Stomach (tissue), 9 donors: ENCODE measurements around the gene GPR42. TPM values are rescaled to one million over a fixed set of nuclear protein-coding genes. Genes with fewer than 3 reads are reported as not detected.

Source experiments
- DNase-seq, 2 donors: peaks; one replicate each; pipeline versions ENCODE4 v3.0.0 to v3.0.0-alpha.2; 2013 to 2019
- H3K27ac ChIP-seq, 5 donors: fragments of 200-600 bp in 4 of 5; sonication (generic) in 4 of 5; one replicate each; pipeline ENCODE4 v1.5.1; 2013 to 2019; ENCODE audit warnings: mild to moderate bottlenecking in 1 of 5, moderate library complexity in 1 of 5
- H3K27me3 ChIP-seq, 3 donors: fragments of 200-600 bp; sonication (generic); one replicate each; pipeline ENCODE4 v1.5.1; 2017 to 2019; ENCODE audit warnings: mixed run types in 1 of 3
- H3K36me3 ChIP-seq, 4 donors: fragments of 200-600 bp; sonication (generic); 1 replicate in 3 of 4; 2 replicates in 1 of 4; pipeline ENCODE4 v1.5.1; 2016 to 2019
- H3K4me1 ChIP-seq, 4 donors: fragments of 200-600 bp; sonication (generic); one replicate each; pipeline ENCODE4 v1.5.1; 2016 to 2019
- H3K4me3 ChIP-seq, 4 donors: fragments of 200-600 bp; sonication (generic) in 3 of 4; one replicate each; pipeline ENCODE4 v1.5.1; 2016 to 2019; ENCODE audit warnings: mild to moderate bottlenecking in 1 of 4
- H3K9me3 ChIP-seq, 4 donors: fragments of 200-600 bp; sonication (generic); one replicate each; pipeline ENCODE4 v1.5.1; 2016 to 2019
- EP300 ChIP-seq: sonication (generic); formaldehyde crosslinking; IDR thresholded peaks from one replicate; pipeline ENCODE4 v1.6.1; 2017; ENCODE audit warnings: antibody characterized with exemption
- POLR2A ChIP-seq, 4 donors: fragments of 450-650 bp; IDR thresholded peaks; one replicate each; pipeline ENCODE4 v1.6.1; 2016; ENCODE audit warnings: antibody characterized with exemption in 4 of 4, control low read depth in 2 of 4, mild to moderate bottlenecking in 1 of 4, moderate library complexity in 1 of 4
- POLR2AphosphoS5 ChIP-seq, 3 donors: sonication (generic); formaldehyde crosslinking; IDR thresholded peaks; one replicate each; pipeline ENCODE4 v1.6.1; 2016; ENCODE audit warnings: antibody characterized with exemption in 3 of 3
- WGBS, 5 donors: extraction: QIAGEN DNeasy Blood & Tissue Kit in 3 of 5; methylation state at CpG; one replicate each; pipeline versions ENCODE4 v1.1.5 to v1.1.7; 2013 to 2018; 5-methylcytosine and 5-hydroxymethylcytosine counted together
- intact Hi-C: fragments of 100-400 bp; cut with DNase I; formaldehyde crosslinking; loops from one replicate; pipeline ENCODE4 v1.15.1; 2023; ENCODE audit warnings: low total_unique reads
- polyA plus RNA-seq, 3 donors: library from polyadenylated mRNA; stranded (reverse); fragments of 200-250 nt; gene quantifications; one replicate each; pipeline ENCODE4 v1.2.3, GENCODE V29; 2013
- total RNA-seq, 5 donors: library from RNA; depleted of rRNA; stranded (reverse); fragments of >200 nt; gene quantifications; one replicate each; pipeline versions ENCODE4 v1.1.0 to v1.2.3, GENCODE V29; 2014 to 2016
- TF ChIP-seq, protein P1 (sequence below), 7 experiments: fragments of 450-650 bp in 4 of 7; fragments of 200-600 bp in 3 of 7; sonication (generic) in 3 of 7; IDR thresholded peaks; one replicate each; pipeline ENCODE4 v1.5.1; 2016 to 2019; ENCODE audit warnings: antibody characterized with exemption in 7 of 7, control low read depth in 2 of 7, mild to moderate bottlenecking in 1 of 7
- donor health status: healthy with polysubstance abuse.
- donor health status: Bipolar disorder and iron deficiency.
- donor health status: healthy.

The GPR42 gene
- total and polyA plus RNA-seq, 8 donors, result 0.19 TPM; not detected in 7

DNA sequence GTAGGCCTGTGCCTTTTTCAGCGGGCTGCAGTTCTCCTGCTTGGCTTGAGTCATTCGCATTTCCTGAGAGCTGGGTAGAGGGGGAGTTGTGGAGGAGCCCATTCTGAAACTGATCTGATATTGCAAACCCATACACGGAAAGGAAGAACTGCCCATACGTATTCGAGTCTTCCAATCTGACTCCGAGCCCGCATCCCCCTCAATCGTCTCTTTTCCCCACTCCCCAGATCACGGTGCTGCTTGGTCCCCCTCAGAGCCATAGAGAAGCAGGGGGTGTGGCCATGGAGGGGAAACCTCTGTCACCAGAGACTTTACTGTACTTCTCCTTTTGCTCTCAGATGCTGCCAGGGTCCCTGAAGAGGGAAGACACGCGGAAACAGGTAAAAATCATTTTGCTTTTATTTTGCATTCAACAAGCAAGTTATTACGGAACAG is 42.0 kb upstream of the GPR42 start, which contains the start of gene CD22:
CD22 (plus strand) TSS at position 337 of the 435 bp plus-strand sequence. CDS start 2,854 bp downstream, outside the sequence.
- no peaks in the 10 kb centered on the region for H3K4me1 ChIP-seq
- no peak within 1 kb of the TSS for H3K27ac ChIP-seq
- H3K9me3 ChIP-seq, result no peaks in the 10 kb centered on the region
- H3K36me3 ChIP-seq, result no peaks in the 10 kb centered on the region
- TF ChIP-seq POLR2AphosphoS5 (IDR thresholded peaks at IDR 0.05) (no peak), POLR2A (IDR thresholded peaks at IDR 0.05) (no peak), EP300 (no peak)
- TF ChIP-seq, protein P1, sequence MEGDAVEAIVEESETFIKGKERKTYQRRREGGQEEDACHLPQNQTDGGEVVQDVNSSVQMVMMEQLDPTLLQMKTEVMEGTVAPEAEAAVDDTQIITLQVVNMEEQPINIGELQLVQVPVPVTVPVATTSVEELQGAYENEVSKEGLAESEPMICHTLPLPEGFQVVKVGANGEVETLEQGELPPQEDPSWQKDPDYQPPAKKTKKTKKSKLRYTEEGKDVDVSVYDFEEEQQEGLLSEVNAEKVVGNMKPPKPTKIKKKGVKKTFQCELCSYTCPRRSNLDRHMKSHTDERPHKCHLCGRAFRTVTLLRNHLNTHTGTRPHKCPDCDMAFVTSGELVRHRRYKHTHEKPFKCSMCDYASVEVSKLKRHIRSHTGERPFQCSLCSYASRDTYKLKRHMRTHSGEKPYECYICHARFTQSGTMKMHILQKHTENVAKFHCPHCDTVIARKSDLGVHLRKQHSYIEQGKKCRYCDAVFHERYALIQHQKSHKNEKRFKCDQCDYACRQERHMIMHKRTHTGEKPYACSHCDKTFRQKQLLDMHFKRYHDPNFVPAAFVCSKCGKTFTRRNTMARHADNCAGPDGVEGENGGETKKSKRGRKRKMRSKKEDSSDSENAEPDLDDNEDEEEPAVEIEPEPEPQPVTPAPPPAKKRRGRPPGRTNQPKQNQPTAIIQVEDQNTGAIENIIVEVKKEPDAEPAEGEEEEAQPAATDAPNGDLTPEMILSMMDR (IDR thresholded peaks at IDR 0.05), result no peak
- 75 to 85% (median 76%) methylated on average over 12 of the region's 12 CpGs for WGBS, 5 donors
- no peak for DNase-seq
- intact Hi-C loops, result no loop called here
- H3K27me3 ChIP-seq, result peaks cover 0 to 61% (median 11%) of the 10 kb centered on the region in 3 donors
- H3K4me3 ChIP-seq, result peak within 1 kb of the TSS in 1 of 4 donors; percentile 5

- DNase-seq, result no peak
- Histone ChIP-seq H3K36me3 (no peaks in the 10 kb centered on the region), H3K27ac (no peak overlapping the region), H3K9me3 (no peaks in the 10 kb centered on the region), H3K4me1 (no peaks in the 10 kb centered on the region), H3K27me3 (peaks cover 0 to 64% (median 13%) of the 10 kb centered on the region in 3 donors), H3K4me3 (peak overlapping the region in 1 of 4 donors; percentile 5)
- WGBS, 5 donors, result 65 to 82% (median 78%) methylated on average over 4 of the region's 4 CpGs
- TF ChIP-seq POLR2A (IDR thresholded peaks at IDR 0.05) (no peak), EP300 (no peak), POLR2AphosphoS5 (IDR thresholded peaks at IDR 0.05) (no peak)
- TF ChIP-seq, protein P1 (IDR thresholded peaks at IDR 0.05), result no peak
- intact Hi-C loops, result no loop called here
These were observed 41.5 kb upstream of the GPR42 start for GRCh38 chr19:35329323-35329722.

DNA sequence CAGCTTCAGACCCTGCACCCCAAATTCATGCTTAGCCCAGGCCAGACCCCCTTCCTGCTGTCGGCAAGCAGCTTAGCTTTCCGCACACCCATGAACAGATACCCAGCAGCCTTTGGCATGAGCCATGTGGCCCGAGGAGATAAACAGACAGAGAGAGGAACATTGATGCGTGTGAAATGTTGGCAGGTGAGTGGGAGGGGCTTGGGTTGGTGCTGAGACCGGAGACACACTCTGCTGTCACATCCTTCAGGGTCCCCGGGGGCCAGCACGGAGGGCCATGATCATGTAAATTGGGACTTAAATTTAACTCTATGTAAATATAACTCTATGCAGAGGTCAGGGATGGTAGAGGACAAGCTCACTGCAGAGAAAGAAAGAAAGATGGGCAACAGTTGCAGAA is 40.4 kb upstream of the GPR42 start:
- H3K4me3 ChIP-seq, result no peak overlapping the region
- H3K4me1 ChIP-seq, result no peaks in the 10 kb centered on the region
- WGBS, 5 donors, result 56 to 67% (median 63%) methylated on average over 7 of the region's 7 CpGs
- H3K9me3 ChIP-seq, result no peaks in the 10 kb centered on the region
- H3K36me3 ChIP-seq, result no peaks in the 10 kb centered on the region
- no peak for TF ChIP-seq POLR2A (IDR thresholded peaks at IDR 0.05)
- TF ChIP-seq, protein P1 (IDR thresholded peaks at IDR 0.05), result no peak
- no peak for TF ChIP-seq EP300
- TF ChIP-seq POLR2AphosphoS5 (IDR thresholded peaks at IDR 0.05), result no peak
- intact Hi-C loops, result no loop called here
- peak in 1 of 2 donors; percentile 47 for DNase-seq
- H3K27ac ChIP-seq, result no peak overlapping the region
- peaks cover 0 to 64% (median 13%) of the 10 kb centered on the region in 3 donors for H3K27me3 ChIP-seq

DNA sequence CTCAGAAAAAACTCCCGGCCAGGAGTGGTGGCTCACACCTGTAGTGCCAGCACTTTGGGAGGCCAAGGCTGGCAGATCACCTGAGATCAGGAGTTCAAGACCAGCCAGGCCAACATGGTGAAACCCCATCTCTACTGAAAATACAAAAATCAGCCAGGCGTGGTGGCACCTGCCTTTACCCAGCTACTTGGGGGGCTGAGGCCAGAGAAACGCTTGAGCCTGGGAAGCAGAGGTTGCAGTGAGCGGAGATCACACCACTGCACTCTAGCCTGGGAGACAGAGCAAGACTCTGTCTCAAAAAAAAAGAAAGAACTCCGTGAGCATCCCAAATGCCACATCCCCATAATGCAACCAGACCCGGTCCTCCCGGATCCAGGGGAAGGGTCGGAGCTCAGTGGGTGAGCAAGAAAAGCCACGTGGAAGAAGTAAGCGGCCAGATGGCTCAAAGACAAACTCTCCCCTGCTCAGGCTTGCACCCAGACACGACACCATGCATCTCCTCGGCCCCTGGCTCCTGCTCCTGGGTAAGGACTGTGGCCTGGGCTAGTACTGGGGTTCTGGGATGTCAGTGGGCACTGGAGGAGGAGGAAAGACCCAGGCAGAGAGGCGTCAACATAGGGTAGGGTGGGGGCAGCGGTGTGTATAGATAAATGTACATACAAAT is 39.2 kb upstream of the GPR42 start:
- Histone ChIP-seq H3K4me1 (no peaks in the 10 kb centered on the region), H3K4me3 (no peak overlapping the region), H3K27me3 (peaks cover 0 to 63% (median 13%) of the 10 kb centered on the region in 3 donors), H3K27ac (no peak overlapping the region), H3K9me3 (no peaks in the 10 kb centered on the region), H3K36me3 (no peaks in the 10 kb centered on the region)
- no peak for DNase-seq
- intact Hi-C loops, result no loop called here
- WGBS, 5 donors, result 76 to 86% (median 78%) methylated on average over 14 of the region's 14 CpGs
- TF ChIP-seq, protein P1 (IDR thresholded peaks at IDR 0.05), result no peak
- no peak for TF ChIP-seq EP300
- no peak for TF ChIP-seq POLR2A (IDR thresholded peaks at IDR 0.05)
- TF ChIP-seq POLR2AphosphoS5 (IDR thresholded peaks at IDR 0.05), result no peak
